B cell (primary cell): ENCODE data around the gene MBOAT1. TPM values are rescaled to one million over a fixed set of nuclear protein-coding genes. Genes with fewer than 3 reads are reported as not detected.

ENCODE experiments used
- ATAC-seq: fragments of 200-7000 bp; cut with Tn5 transposase; one replicate; pipeline ENCODE4 v1.10.0; 2021; ENCODE audit warnings: low read depth, mild to moderate bottlenecking, moderate number of reproducible peaks, moderate library complexity
- CTCF ChIA-PET: fragments of 350-600 bp; sonication (Branson Sonifier 250); formaldehyde crosslinking; loops from one replicate; lab custom pipeline; 2021; ENCODE audit warnings: antibody characterized with exemption, inconsistent platforms; lab: Charles Lee
- POLR2A ChIA-PET: fragments of 350-600 bp; sonication (Branson Sonifier 250); formaldehyde crosslinking; loops from one replicate; lab custom pipeline; 2021; ENCODE audit warnings: antibody characterized with exemption; lab: Charles Lee
- DNase-seq: peaks from one replicate; pipeline ENCODE4 v3.0.0; 2013
- H2AFZ ChIP-seq: 2 replicates; pipeline ENCODE4 v1.6.1; 2012; ENCODE audit warnings: mild to moderate bottlenecking, low read depth, low read length; ENCODE audit not compliant: insufficient read depth, poor library complexity, severe bottlenecking
- H3K27ac ChIP-seq, 2 donors: 1 replicate in 1 of 2; 2 replicates in 1 of 2; pipeline ENCODE4 v1.5.1; 2012 to 2013; ENCODE audit warnings: low read length in 2 of 2, mild to moderate bottlenecking in 2 of 2, moderate library complexity in 1 of 2
- H3K27me3 ChIP-seq, 4 experiments: fragments of 200-600 bp in 1 of 4; sonication (generic) in 1 of 4; replicated peaks in 1 of 4; 1 replicate in 2 of 4; 2 replicates in 2 of 4; pipeline versions ENCODE4 v1.6.1 to v1.7.0; 2013 to 2016; ENCODE audit warnings: low read length in 3 of 4, mild to moderate bottlenecking in 2 of 4, mixed read lengths in 1 of 4, moderate library complexity in 1 of 4; ENCODE audit not compliant: insufficient read depth in 4 of 4, control insufficient read depth in 3 of 4; ENCODE audit errors: control extremely low read depth in 1 of 4
- H3K36me3 ChIP-seq, 2 experiments: replicated peaks in 1 of 2; 1 replicate in 1 of 2; 2 replicates in 1 of 2; pipeline versions ENCODE4 v1.6.1 to v1.7.1; 2013; ENCODE audit warnings: low read length in 1 of 2; ENCODE audit not compliant: insufficient read depth in 2 of 2, control insufficient read depth in 1 of 2; ENCODE audit errors: control extremely low read depth in 1 of 2, extremely low read depth in 1 of 2
- H3K4me1 ChIP-seq, 2 donors: fragments of 200-600 bp in 1 of 2; sonication (generic) in 1 of 2; 1 replicate in 1 of 2; 2 replicates in 1 of 2; pipeline versions ENCODE4 v1.5.1 to v1.6.1; 2013 to 2017; ENCODE audit warnings: low read length in 2 of 2; ENCODE audit not compliant: control insufficient read depth in 2 of 2, insufficient read depth in 2 of 2
- H3K4me2 ChIP-seq: replicated peaks from 2 replicates; pipeline ENCODE3; 2012; ENCODE audit warnings: mild to moderate bottlenecking, low read depth, low read length; ENCODE audit not compliant: poor library complexity, severe bottlenecking
- H3K4me3 ChIP-seq, 5 experiments: fragments of 200-600 bp in 1 of 5; sonication (generic) in 1 of 5; 1 replicate in 3 of 5; 2 replicates in 2 of 5; pipeline versions ENCODE4 v1.5.1 to v1.7.0; 2011 to 2016; ENCODE audit warnings: low read length in 4 of 5, mild to moderate bottlenecking in 4 of 5, low read depth in 2 of 5, control low read depth in 1 of 5, moderate library complexity in 1 of 5; ENCODE audit not compliant: insufficient read depth in 1 of 5; ENCODE audit errors: control extremely low read depth in 1 of 5, extremely low read depth in 1 of 5
- H3K79me2 ChIP-seq: fragments of 200-600 bp; sonication (generic); one replicate; pipeline ENCODE4 v1.6.0; 2016; ENCODE audit warnings: low read length; ENCODE audit not compliant: control insufficient read depth, insufficient read depth
- H3K9ac ChIP-seq: fragments of 200-600 bp; sonication (generic); 2 replicates; pipeline ENCODE4 v1.6.1; 2017; ENCODE audit warnings: mild to moderate bottlenecking, low read length, moderate library complexity
- H3K9me3 ChIP-seq, 3 donors: one replicate each; pipeline versions ENCODE4 v1.6.1 to v1.7.1; 2013; ENCODE audit warnings: low read length in 2 of 3; ENCODE audit not compliant: control insufficient read depth in 2 of 3, insufficient read depth in 1 of 3; ENCODE audit errors: control extremely low read depth in 1 of 3
- H4K20me1 ChIP-seq: 2 replicates; pipeline ENCODE4 v1.6.0; 2012; ENCODE audit warnings: mild to moderate bottlenecking, low read length; ENCODE audit not compliant: insufficient read depth, control insufficient read depth, poor library complexity, severe bottlenecking
- H3K27ac Mint-ChIP-seq: one replicate; pipeline ENCODE4 v1.8.0; 2021; ENCODE audit warnings: mixed read lengths
- H3K27me3 Mint-ChIP-seq: one replicate; pipeline ENCODE4 v1.8.0; 2021; ENCODE audit warnings: mixed read lengths
- H3K4me1 Mint-ChIP-seq: one replicate; pipeline ENCODE4 v1.8.0; 2021; ENCODE audit warnings: mixed read lengths
- H3K4me3 Mint-ChIP-seq: one replicate; pipeline ENCODE4 v1.8.0; 2021; ENCODE audit warnings: mixed read lengths
- H3K9me3 Mint-ChIP-seq: one replicate; pipeline ENCODE4 v1.8.0; 2022; ENCODE audit warnings: mixed read lengths; ENCODE audit not compliant: insufficient read depth
- EZH2 ChIP-seq: IDR thresholded peaks from 2 replicates; pipeline ENCODE4 v1.6.1; 2012; ENCODE audit warnings: borderline replicate concordance, low read depth, mild to moderate bottlenecking, moderate library complexity, low read length; ENCODE audit not compliant: insufficient read depth, poor library complexity, severe bottlenecking
- WGBS: methylation state at CpG from one replicate; pipeline ENCODE4 v1.1.5; 2013; ENCODE audit warnings: missing lambda C conversion rate; ENCODE audit not compliant: insufficient coverage; 5-methylcytosine and 5-hydroxymethylcytosine counted together
- intact Hi-C: fragments of 100-400 bp; cut with micrococcal nuclease; formaldehyde crosslinking; loops from one replicate; pipeline ENCODE4 v1.10.0; 2022
- polyA plus RNA-seq: library from polyadenylated mRNA; depleted of rRNA; stranded (reverse); fragments of >200 nt; gene quantifications from 2 replicates; pipeline ENCODE4 v1.2.3, GENCODE V29; 2012
- total RNA-seq, 2 donors: library from RNA; stranded (reverse); fragments of 120-200 nt in 1 of 2; gene quantifications; 1 replicate in 1 of 2; 2 replicates in 1 of 2; pipeline versions ENCODE4 v1.2.3 to v1.2.4, GENCODE V29; 2013 to 2022
- TF ChIP-seq, protein P1 (sequence below): fragments of 200-600 bp; IDR thresholded peaks from one replicate; pipeline ENCODE4 v1.8.0; 2022; ENCODE audit warnings: antibody characterized with exemption, mild to moderate bottlenecking

MBOAT1 gene
- total and polyA plus RNA-seq, 2 donors (not counting 1 experiment from before 2014, with no cell fraction given) = 5.4 to 8.1 TPM

DNA sequence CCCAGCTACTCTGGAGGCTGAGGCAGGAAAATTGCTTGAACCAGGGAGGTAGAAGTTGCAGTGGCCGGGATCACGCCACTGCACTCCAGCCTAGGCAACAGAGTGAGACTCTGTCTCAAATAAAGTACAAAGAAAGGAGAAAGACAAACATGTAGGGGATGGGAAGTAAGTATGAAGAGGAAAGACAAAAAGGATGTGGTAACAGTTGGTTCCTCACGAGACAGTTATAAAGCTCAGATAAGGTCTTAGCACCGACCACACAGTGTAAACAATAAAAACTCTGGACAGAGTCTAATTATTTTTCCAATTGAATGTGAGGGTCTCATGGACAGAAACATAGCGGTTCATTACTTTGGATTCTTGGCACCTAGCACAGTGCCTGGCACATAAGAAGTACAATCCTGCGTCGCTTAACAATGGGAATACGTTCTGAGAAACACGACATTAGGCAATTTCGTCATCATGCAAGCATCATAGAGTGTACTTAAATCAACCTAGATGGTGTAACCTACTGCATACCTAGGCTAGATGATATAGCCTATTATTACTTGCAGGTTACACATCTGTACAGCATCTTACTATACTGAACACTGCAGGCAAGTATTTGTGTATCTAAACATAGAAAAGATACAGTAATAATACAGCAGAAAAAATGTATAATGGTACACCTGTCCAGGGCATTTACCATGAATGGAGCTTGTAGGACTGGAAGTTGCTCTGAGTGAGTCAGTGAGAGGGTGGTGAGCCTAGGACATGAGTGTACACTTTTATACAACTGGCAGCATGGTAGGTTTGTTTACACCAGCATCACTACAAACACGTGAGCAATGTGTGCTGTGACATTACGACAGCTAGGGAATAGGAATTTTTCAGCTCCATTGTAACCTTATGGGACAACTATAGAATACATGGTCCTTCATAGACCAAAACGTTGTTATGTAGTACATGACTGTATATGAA lies 38.2 kb downstream of the MBOAT1 start:
- Histone ChIP-seq H3K79me2 (no peaks in the 10 kb centered on the region), H3K27me3 (no peaks in the 10 kb centered on the region), H3K4me1 (peaks cover 9 to 11% of the 10 kb centered on the region in 2 donors), H3K9ac (peak overlapping the region; percentile 14), H3K36me3 (no peaks in the 10 kb centered on the region), H3K27ac (no peak overlapping the region), H3K9me3 (no peaks in the 10 kb centered on the region), H3K4me2 (peak overlapping the region; percentile 36), H2AFZ (no peak overlapping the region), H3K4me3 (no peak overlapping the region), H4K20me1 (no peaks in the 10 kb centered on the region)
- ChIA-PET POLR2A (no interaction called here), CTCF (interaction anchor here (0.5 kb wide), 1 partner anchor 304 kb away, joined by 3 read pairs; no protein-coding TSS in a partner anchor)
- peaks cover 17% of the 10 kb centered on the region for H3K4me1 Mint-ChIP-seq
- no peaks in the 10 kb centered on the region for H3K9me3 Mint-ChIP-seq
- DNase-seq (peak; percentile 15), ATAC-seq (no peak)
- H3K27me3 Mint-ChIP-seq = no peaks in the 10 kb centered on the region
- H3K27ac Mint-ChIP-seq = no peak overlapping the region
- intact Hi-C loops = no loop called here
- no peak for TF ChIP-seq EZH2
- TF ChIP-seq, protein P1, sequence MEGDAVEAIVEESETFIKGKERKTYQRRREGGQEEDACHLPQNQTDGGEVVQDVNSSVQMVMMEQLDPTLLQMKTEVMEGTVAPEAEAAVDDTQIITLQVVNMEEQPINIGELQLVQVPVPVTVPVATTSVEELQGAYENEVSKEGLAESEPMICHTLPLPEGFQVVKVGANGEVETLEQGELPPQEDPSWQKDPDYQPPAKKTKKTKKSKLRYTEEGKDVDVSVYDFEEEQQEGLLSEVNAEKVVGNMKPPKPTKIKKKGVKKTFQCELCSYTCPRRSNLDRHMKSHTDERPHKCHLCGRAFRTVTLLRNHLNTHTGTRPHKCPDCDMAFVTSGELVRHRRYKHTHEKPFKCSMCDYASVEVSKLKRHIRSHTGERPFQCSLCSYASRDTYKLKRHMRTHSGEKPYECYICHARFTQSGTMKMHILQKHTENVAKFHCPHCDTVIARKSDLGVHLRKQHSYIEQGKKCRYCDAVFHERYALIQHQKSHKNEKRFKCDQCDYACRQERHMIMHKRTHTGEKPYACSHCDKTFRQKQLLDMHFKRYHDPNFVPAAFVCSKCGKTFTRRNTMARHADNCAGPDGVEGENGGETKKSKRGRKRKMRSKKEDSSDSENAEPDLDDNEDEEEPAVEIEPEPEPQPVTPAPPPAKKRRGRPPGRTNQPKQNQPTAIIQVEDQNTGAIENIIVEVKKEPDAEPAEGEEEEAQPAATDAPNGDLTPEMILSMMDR = no peak
- H3K4me3 Mint-ChIP-seq = peak overlapping the region; percentile 1
- WGBS = 13% methylated on average over 5 of the region's 13 CpGs
